HL-60 (cell line): Measurements from ENCODE around the gene CNGA4.

Experiments
- DNase-seq, 2 experiments: peaks; one replicate each; pipeline ENCODE4 v3.0.0-alpha.2; 2010 to 2020; ENCODE audit warnings: low read depth in 1 of 2, low spot score in 1 of 2
- H3K27ac ChIP-seq: fragments of 250-450 bp; sonication (Bioruptor Pico); replicated peaks from 2 replicates; pipeline ENCODE4 v1.5.1; 2020; ENCODE audit warnings: mild to moderate bottlenecking, moderate library complexity
- H3K27me3 ChIP-seq: fragments of 250-450 bp; sonication (Bioruptor Pico); 2 replicates; pipeline ENCODE4 v1.5.1; 2021; ENCODE audit warnings: mild to moderate bottlenecking, moderate library complexity; ENCODE audit not compliant: insufficient read depth, poor library complexity, severe bottlenecking
- H3K4me3 ChIP-seq: replicated peaks from 2 replicates; pipeline ENCODE4 v1.5.1; 2011; ENCODE audit warnings: mild to moderate bottlenecking, control low read depth, low read length; ENCODE audit not compliant: insufficient read depth
- CTCF ChIP-seq: IDR thresholded peaks from one replicate; pipeline ENCODE4 v1.5.1; 2011; ENCODE audit warnings: low read length, control low read depth, inconsistent platforms; ENCODE audit not compliant: insufficient read depth
- GABPA ChIP-seq: IDR thresholded peaks from 2 replicates; pipeline ENCODE4 v1.6.1; 2012; ENCODE audit warnings: low read depth
- POLR2AphosphoS5 ChIP-seq: IDR thresholded peaks from 2 replicates; pipeline ENCODE4 v1.6.1; 2012; ENCODE audit warnings: low read depth
- REST ChIP-seq: IDR thresholded peaks from 2 replicates; pipeline ENCODE4 v1.6.1; 2012; ENCODE audit warnings: low read depth; ENCODE audit not compliant: insufficient replicate concordance
- SPI1 ChIP-seq: IDR thresholded peaks from 2 replicates; pipeline ENCODE4 v1.6.1; 2012; ENCODE audit warnings: low read depth, mild to moderate bottlenecking, borderline replicate concordance

The CNGA4 gene

GRCh38 chr11:6197466-6198200 lies 41.3 kb upstream of the CNGA4 start:
- Histone ChIP-seq H3K4me3 (no peak overlapping the region), H3K27ac (no peak overlapping the region), H3K27me3 (no peaks in the 10 kb centered on the region)
- TF ChIP-seq REST (no peak), CTCF (no peak), SPI1 (no peak), GABPA (no peak), POLR2AphosphoS5 (no peak)
- no peak for DNase-seq

- TF ChIP-seq GABPA (no peak), CTCF (no peak)
- no peak for DNase-seq
- Histone ChIP-seq H3K27ac (peak within 1 kb of the TSS; percentile 92), H3K4me3 (no peak within 1 kb of the TSS), H3K27me3 (no peaks in the 10 kb centered on the region)
Observed at GRCh38 chr11:6199174-6199810, 39.6 kb upstream of the CNGA4 start, which contains the start of gene OR52W1. TSS of gene OR52W1 (plus strand) at chr11:6199224. CDS start at chr11:6199224, 0 bp downstream.

GRCh38 chr11:6200975-6201374 lies 37.9 kb upstream of the CNGA4 start:
- peak; percentile 99 to 100 for DNase-seq
- Histone ChIP-seq H3K4me3 (no peak overlapping the region), H3K27ac (peak overlapping the region; percentile 92), H3K27me3 (no peaks in the 10 kb centered on the region)
- TF ChIP-seq SPI1 (peak; percentile 99), REST (peak; percentile 48), CTCF (no peak), POLR2AphosphoS5 (peak; percentile 94), GABPA (peak; percentile 59; the same call in 1 of the 2 replicates)

GRCh38 chr11:6201481-6201880 lies 37.4 kb upstream of the CNGA4 start:
- no peaks in the 10 kb centered on the region for H3K27me3 ChIP-seq
- no peak overlapping the region for H3K4me3 ChIP-seq
- TF ChIP-seq SPI1 (no peak), POLR2AphosphoS5 (no peak), CTCF (no peak), GABPA (no peak), REST (no peak)
- H3K27ac ChIP-seq: peak overlapping the region; percentile 92
- DNase-seq: peak; percentile 51 to 78
